WTC11 (cell line): Measurements from ENCODE around the gene IFIT5. TPM values are rescaled to one million over a fixed set of nuclear protein-coding genes. Genes with fewer than 3 reads are reported as not detected.

Experiments
- ATAC-seq: fragments of 200-7000 bp; cut with Tn5 transposase; 2 replicates; pipeline ENCODE4 v1.10.0; 2021; ENCODE audit warnings: mild to moderate bottlenecking, moderate library complexity
- Bru-seq: library from RNA; stranded (reverse); fragments of 400-500 nt; gene quantifications from one replicate; lab custom pipeline; 2021; lab: Mats Ljungman, UMichigan
- CTCF ChIA-PET: fragments of 300-600 bp; sonication (Branson Sonifier 250); formaldehyde crosslinking; loops from one replicate; lab custom pipeline; 2021; ENCODE audit warnings: antibody characterized with exemption; lab: Charles Lee
- POLR2A ChIA-PET: fragments of 350-600 bp; sonication (Branson Sonifier 250); formaldehyde crosslinking; loops from one replicate; lab custom pipeline; 2021; ENCODE audit warnings: antibody characterized with exemption; lab: Charles Lee
- DNase-seq: peaks from one replicate; pipeline ENCODE4 v3.0.0; 2021; ENCODE audit warnings: low spot score
- H3K27ac Mint-ChIP-seq: 2 replicates; pipeline ENCODE4 v1.8.0; 2021; ENCODE audit warnings: mixed read lengths
- H3K27me3 Mint-ChIP-seq: 2 replicates; pipeline ENCODE4 v1.8.0; 2021; ENCODE audit warnings: low read depth, mild to moderate bottlenecking, moderate library complexity, mixed read lengths
- H3K36me3 Mint-ChIP-seq: 2 replicates; pipeline ENCODE4 v1.8.0; 2021; ENCODE audit warnings: mixed read lengths
- H3K4me1 Mint-ChIP-seq: 2 replicates; pipeline ENCODE4 v1.8.0; 2022; ENCODE audit warnings: mixed read lengths
- H3K4me3 Mint-ChIP-seq: 2 replicates; pipeline ENCODE4 v1.8.0; 2021; ENCODE audit warnings: mild to moderate bottlenecking, moderate library complexity, mixed read lengths
- H3K9me3 Mint-ChIP-seq: 2 replicates; pipeline ENCODE4 v1.8.0; 2021; ENCODE audit warnings: mixed read lengths
- ARID4B ChIP-seq: sonication (generic); formaldehyde crosslinking; IDR thresholded peaks from 2 replicates; pipeline ENCODE4 v1.8.0; 2023; ENCODE audit warnings: missing genetic modification reagents, mild to moderate bottlenecking, borderline replicate concordance
- ATF1 ChIP-seq: sonication (generic); formaldehyde crosslinking; IDR thresholded peaks from 2 replicates; pipeline ENCODE4 v1.8.1; 2023; ENCODE audit warnings: mild to moderate bottlenecking, moderate library complexity, missing genetic modification reagents
- E2F1 ChIP-seq: sonication (generic); formaldehyde crosslinking; IDR thresholded peaks from 2 replicates; pipeline ENCODE4 v1.8.0; 2022; ENCODE audit warnings: mild to moderate bottlenecking, missing genetic modification reagents
- ELF4 ChIP-seq: sonication (generic); formaldehyde crosslinking; IDR thresholded peaks from 2 replicates; pipeline ENCODE4 v1.8.1; 2022; ENCODE audit warnings: low read depth, mild to moderate bottlenecking, moderate library complexity, missing genetic modification reagents
- ESRRA ChIP-seq: sonication (generic); formaldehyde crosslinking; IDR thresholded peaks from 2 replicates; pipeline ENCODE4 v1.8.1; 2022; ENCODE audit warnings: mild to moderate bottlenecking, missing genetic modification reagents, borderline replicate concordance
- FOXP4 ChIP-seq: sonication (generic); formaldehyde crosslinking; IDR thresholded peaks from 2 replicates; pipeline ENCODE4 v1.8.0; 2022; ENCODE audit warnings: mild to moderate bottlenecking, missing genetic modification reagents
- NFE2L1 ChIP-seq: sonication (generic); formaldehyde crosslinking; IDR thresholded peaks from 2 replicates; pipeline ENCODE4 v1.8.1; 2023; ENCODE audit warnings: missing genetic modification reagents
- NFYB ChIP-seq: sonication (generic); formaldehyde crosslinking; conservative IDR thresholded peaks from 2 replicates; pipeline ENCODE4 v1.8.0; 2022; ENCODE audit warnings: low read depth, missing genetic modification reagents
- OVOL2 ChIP-seq: fragments of 250-450 bp; sonication (Bioruptor Pico); IDR thresholded peaks from 2 replicates; pipeline ENCODE4 v1.9.0; 2021; ENCODE audit warnings: mild to moderate bottlenecking, borderline replicate concordance
- SOX15 ChIP-seq: fragments of 250-450 bp; sonication (Bioruptor Pico); IDR thresholded peaks from 2 replicates; pipeline ENCODE4 v1.9.0; 2021; ENCODE audit warnings: mild to moderate bottlenecking
- SP1 ChIP-seq: sonication (generic); formaldehyde crosslinking; conservative IDR thresholded peaks from 2 replicates; pipeline ENCODE4 v1.8.1; 2022; ENCODE audit warnings: missing genetic modification reagents
- TEAD1 ChIP-seq: sonication (generic); formaldehyde crosslinking; IDR thresholded peaks from 2 replicates; pipeline ENCODE4 v1.8.0; 2022; ENCODE audit warnings: mild to moderate bottlenecking, missing genetic modification reagents
- TEAD4 ChIP-seq: sonication (generic); formaldehyde crosslinking; IDR thresholded peaks from 2 replicates; pipeline ENCODE4 v1.8.0; 2022; ENCODE audit warnings: mild to moderate bottlenecking, missing genetic modification reagents
- TP53 ChIP-seq: sonication (generic); formaldehyde crosslinking; IDR thresholded peaks from 2 replicates; pipeline ENCODE4 v1.8.1; 2023; ENCODE audit warnings: mild to moderate bottlenecking, missing genetic modification reagents
- USF1 ChIP-seq: sonication (generic); formaldehyde crosslinking; IDR thresholded peaks from 2 replicates; pipeline ENCODE4 v1.8.0; 2022; ENCODE audit warnings: mild to moderate bottlenecking, missing genetic modification reagents
- ZBTB21 ChIP-seq: sonication (generic); formaldehyde crosslinking; IDR thresholded peaks from 2 replicates; pipeline ENCODE4 v1.8.1; 2023; ENCODE audit warnings: mild to moderate bottlenecking, missing genetic modification reagents, borderline replicate concordance
- ZNF138 ChIP-seq: sonication (generic); formaldehyde crosslinking; conservative IDR thresholded peaks from 2 replicates; pipeline ENCODE4 v1.8.1; 2022; ENCODE audit warnings: mild to moderate bottlenecking, moderate library complexity, missing genetic modification reagents
- ZNF219 ChIP-seq: sonication (generic); formaldehyde crosslinking; IDR thresholded peaks from 2 replicates; pipeline ENCODE4 v1.8.0; 2023; ENCODE audit warnings: missing genetic modification reagents, mild to moderate bottlenecking, borderline replicate concordance
- ZNF232 ChIP-seq: sonication (generic); formaldehyde crosslinking; IDR thresholded peaks from 2 replicates; pipeline ENCODE4 v1.8.0; 2022; ENCODE audit warnings: mild to moderate bottlenecking, missing genetic modification reagents
- ZNF263 ChIP-seq: sonication (generic); formaldehyde crosslinking; IDR thresholded peaks from 2 replicates; pipeline ENCODE4 v1.8.1; 2022; ENCODE audit warnings: low read depth, mild to moderate bottlenecking, moderate library complexity, missing genetic modification reagents
- ZNF416 ChIP-seq: fragments of 250-450 bp; sonication (Bioruptor Pico); IDR thresholded peaks from 2 replicates; pipeline ENCODE4 v1.9.0; 2021; ENCODE audit warnings: mild to moderate bottlenecking, inconsistent platforms
- ZNF532 ChIP-seq: fragments of 250-450 bp; sonication (Bioruptor Pico); IDR thresholded peaks from 2 replicates; pipeline ENCODE4 v1.9.0; 2021; ENCODE audit warnings: mild to moderate bottlenecking, borderline replicate concordance
- long read RNA-seq, 3 experiments: library from RNA in 1 of 3; library from capped mRNA in 1 of 3; library from polyadenylated mRNA in 1 of 3; unstranded in 2 of 3; stranded (forward) in 1 of 3; transcript quantifications; one replicate each; pipeline ENCODE4 v2.0.0, GENCODE V29; 2021
- total RNA-seq: library from RNA; stranded (reverse); gene quantifications from 3 replicates; pipeline ENCODE4 v1.2.3, GENCODE V29; 2021

Gene IFIT5
- total RNA-seq = 1.7 to 2.0 TPM (median 1.8 TPM) in 3 replicates
- Bru-seq, nascent RNA = percentile 66 among the genes with signal in this experiment
- long read RNA-seq, experiment 1, full-length matches to known transcripts = 26 of 26 reads
- long read RNA-seq, experiment 1, partial matches to known transcripts = 0 of 26 reads
- long read RNA-seq, experiment 1, other reads (novel, unspliced or antisense) = 0 of 26 reads
- long read RNA-seq, experiment 2, full-length matches to known transcripts = 2 of 6 reads
- long read RNA-seq, experiment 2, partial matches to known transcripts = 0 of 6 reads
- long read RNA-seq, experiment 2, other reads (novel, unspliced or antisense) = 4 of 6 reads
- long read RNA-seq, experiment 3 = 0 reads

- POLR2A ChIA-PET = interaction anchor here (1.0 kb wide), 1 partner anchor 51 kb away, joined by 3 read pairs; no protein-coding TSS in a partner anchor
- Mint-ChIP-seq H3K36me3 (peaks cover 11% of the 10 kb centered on the region), H3K4me1 (peaks cover 22% of the 10 kb centered on the region)
- no peak for TF ChIP-seq ZNF263 (CRISPR knock-in tag)
- TF ChIP-seq TEAD1 (CRISPR knock-in tag) = 0 out of 2 replicates have a peak, but pooled peaks have one; percentile 61
- no peak; the same call in 1 of the 2 replicates for TF ChIP-seq ESRRA (CRISPR knock-in tag)
- no peak for TF ChIP-seq SP1
- TF ChIP-seq NFYB (CRISPR knock-in tag) = no peak
- TF ChIP-seq TP53 (CRISPR knock-in tag) = no peak
- TF ChIP-seq ARID4B = no peak
- no peak for TF ChIP-seq ZNF219 (CRISPR knock-in tag)
- TF ChIP-seq TEAD4 (CRISPR knock-in tag) = no peak
- no peak for TF ChIP-seq FOXP4 (CRISPR knock-in tag)
- TF ChIP-seq ZNF232 (CRISPR knock-in tag) = no peak
- TF ChIP-seq ELF4 (CRISPR knock-in tag) = no peak
- TF ChIP-seq ZNF138 (CRISPR knock-in tag) = no peak
- no peak for TF ChIP-seq OVOL2 (CRISPR knock-in tag)
- no peak for TF ChIP-seq NFE2L1 (CRISPR knock-in tag)
- TF ChIP-seq ZNF416 (CRISPR knock-in tag) = no peak
- TF ChIP-seq ZBTB21 (CRISPR knock-in tag) = no peak
- no peak for TF ChIP-seq ZNF532 (CRISPR knock-in tag)
- TF ChIP-seq E2F1 (CRISPR knock-in tag) = no peak
- TF ChIP-seq USF1 (CRISPR knock-in tag) = no peak; the same call in 1 of the 2 replicates
- TF ChIP-seq SOX15 (CRISPR knock-in tag) = no peak
- TF ChIP-seq ATF1 (CRISPR knock-in tag) = no peak; the same call in 1 of the 2 replicates
These were observed at the start of gene IFIT5 for GRCh38 chr10:89414146-89414878. Gene IFIT5, plus strand, starts transcription at chr10:89414568. Its CDS starts 231 bp downstream, at chr10:89414799.

More at GRCh38 chr10:89414146-89414878, at the start of gene IFIT5:
- H3K9me3 Mint-ChIP-seq = peaks cover 14% of the 10 kb centered on the region
- CTCF ChIA-PET = interaction anchor here (0.7 to 2.3 kb wide), 4 partner anchors 21 to 686 kb away, joined by 3 to 5 read pairs (median 3); no protein-coding TSS in a partner anchor
- peak within 1 kb of the TSS; percentile 97 for H3K4me3 Mint-ChIP-seq
- ATAC-seq (peak; percentile 83), DNase-seq (peak; percentile 72)
- peak within 1 kb of the TSS; percentile 94 for H3K27ac Mint-ChIP-seq
- peaks cover 27% of the 10 kb centered on the region for H3K27me3 Mint-ChIP-seq
